GM13977 (cell line): ENCODE measurements around the gene L3MBTL4.

Experiments used
- DNase-seq: peaks from one replicate; pipeline ENCODE4 v3.0.0; 2012; ENCODE audit warnings: low spot score
- CTCF ChIP-seq: IDR thresholded peaks from 2 replicates; pipeline ENCODE4 v1.5.1; 2012; ENCODE audit warnings: mild to moderate bottlenecking, control low read depth; ENCODE audit not compliant: insufficient read depth; ENCODE audit errors: extremely low read depth, missing control alignments
- in situ Hi-C: fragments of 300-500 bp; cut with MboI; formaldehyde crosslinking; loops from one replicate; pipeline ENCODE4 v1.12.0; 2022; ENCODE audit warnings: low sequenced_read_pairs, low pct_unique_long_range_greater_than_20kb, mixed read lengths, inconsistent platforms; ENCODE audit not compliant: unreplicated experiment

L3MBTL4 gene

GRCh38 chr18:6355789-6356589 lies 58.7 kb downstream of the L3MBTL4 start:
- DNase-seq = peak; percentile 30
- in situ Hi-C loops = no loop called here
- TF ChIP-seq CTCF = no peak

GRCh38 chr18:6352275-6352674 lies 62.4 kb downstream of the L3MBTL4 start:
- no peak for TF ChIP-seq CTCF
- in situ Hi-C loops = no loop called here
- no peak for DNase-seq

- in situ Hi-C loops = no loop called here
- TF ChIP-seq CTCF = no peak
- DNase-seq = no peak
Observed at GRCh38 chr18:6342990-6343389, 71.7 kb downstream of the L3MBTL4 start.

- DNase-seq = no peak
- in situ Hi-C loops = no loop called here
- TF ChIP-seq CTCF = no peak
Observed at GRCh38 chr18:6341709-6342108, 73.0 kb downstream of the L3MBTL4 start.

- in situ Hi-C loops = no loop called here
- TF ChIP-seq CTCF = no peak
- DNase-seq = no peak
Observed at GRCh38 chr18:6341303-6341702, 73.4 kb downstream of the L3MBTL4 start.

GRCh38 chr18:6340121-6340520 lies 74.6 kb downstream of the L3MBTL4 start:
- in situ Hi-C loops = no loop called here
- no peak for DNase-seq
- TF ChIP-seq CTCF = no peak
